ENCODE data around the gene GIPC3.
"Not testable (repeated sequence)": the region's sequence is repeated elsewhere in the genome, so short reads cannot be mapped to it uniquely, and the experiment has no call there.

GIPC3 gene

DNA sequence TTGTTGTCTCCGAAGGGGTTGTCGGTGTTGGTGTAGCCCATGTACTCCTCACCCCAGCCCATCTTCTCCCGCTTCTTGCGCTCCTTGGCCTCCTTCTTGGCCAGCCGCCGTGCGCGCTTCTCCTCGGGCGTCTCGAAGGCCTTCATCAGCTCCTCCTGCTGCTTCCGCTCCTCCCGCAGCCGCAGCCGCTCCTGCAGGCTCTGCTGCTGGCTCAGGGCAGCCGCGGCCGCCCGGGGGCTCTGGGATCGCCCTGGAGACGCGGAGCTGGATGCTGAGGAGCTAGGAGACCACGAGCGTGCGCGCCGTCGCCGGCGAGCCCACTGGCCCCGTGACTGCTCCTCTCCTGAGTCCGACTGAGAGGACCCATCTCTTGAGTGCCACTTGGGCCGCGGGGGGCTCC lies 38.4 kb downstream of the GIPC3 start:
- POLR2A ChIA-PET (ENCODE audit: low non-redundant PET) = no interaction called here
- TF ChIP-seq, protein P1, sequence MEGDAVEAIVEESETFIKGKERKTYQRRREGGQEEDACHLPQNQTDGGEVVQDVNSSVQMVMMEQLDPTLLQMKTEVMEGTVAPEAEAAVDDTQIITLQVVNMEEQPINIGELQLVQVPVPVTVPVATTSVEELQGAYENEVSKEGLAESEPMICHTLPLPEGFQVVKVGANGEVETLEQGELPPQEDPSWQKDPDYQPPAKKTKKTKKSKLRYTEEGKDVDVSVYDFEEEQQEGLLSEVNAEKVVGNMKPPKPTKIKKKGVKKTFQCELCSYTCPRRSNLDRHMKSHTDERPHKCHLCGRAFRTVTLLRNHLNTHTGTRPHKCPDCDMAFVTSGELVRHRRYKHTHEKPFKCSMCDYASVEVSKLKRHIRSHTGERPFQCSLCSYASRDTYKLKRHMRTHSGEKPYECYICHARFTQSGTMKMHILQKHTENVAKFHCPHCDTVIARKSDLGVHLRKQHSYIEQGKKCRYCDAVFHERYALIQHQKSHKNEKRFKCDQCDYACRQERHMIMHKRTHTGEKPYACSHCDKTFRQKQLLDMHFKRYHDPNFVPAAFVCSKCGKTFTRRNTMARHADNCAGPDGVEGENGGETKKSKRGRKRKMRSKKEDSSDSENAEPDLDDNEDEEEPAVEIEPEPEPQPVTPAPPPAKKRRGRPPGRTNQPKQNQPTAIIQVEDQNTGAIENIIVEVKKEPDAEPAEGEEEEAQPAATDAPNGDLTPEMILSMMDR (conservative IDR thresholded peaks at IDR 0.05; ENCODE audit: low read depth) = no peak
- DNase-seq (ENCODE audit: low spot score) = no peak
- H3K27ac ChIP-seq = 0 out of 2 replicates have a peak overlapping the region, but pooled peaks have one; percentile 6
- CTCF ChIA-PET = interaction anchor here (0.6 kb wide), 1 partner anchor 129 kb away, joined by 3 read pairs; no protein-coding TSS in a partner anchor

DNA sequence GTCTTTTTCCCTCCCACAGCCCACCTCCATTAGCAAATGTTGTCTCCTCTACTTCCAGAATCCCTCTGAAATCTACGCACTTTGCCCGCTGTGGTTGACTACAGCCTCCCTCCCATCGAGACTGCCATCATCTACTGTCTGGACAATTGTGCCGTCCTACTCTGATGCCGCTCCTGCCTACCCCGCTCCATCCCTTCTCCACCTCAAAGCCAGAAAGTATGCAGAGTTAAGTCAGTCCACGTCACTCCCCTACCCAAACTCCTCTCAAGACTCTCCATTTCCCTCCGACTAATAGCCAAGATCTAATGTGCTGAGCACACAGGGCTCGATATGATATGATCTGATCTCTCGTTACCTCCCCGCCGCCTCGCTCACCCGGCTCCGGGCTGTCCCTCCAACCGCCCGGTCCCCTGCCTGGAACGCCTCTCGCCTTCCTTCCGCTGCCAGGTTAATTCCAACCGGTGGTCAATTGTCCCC lies 40.8 kb downstream of the GIPC3 start:
- peak; percentile 30 for DNase-seq (ENCODE audit: low spot score)
- ChIA-PET POLR2A (ENCODE audit: low non-redundant PET) (no interaction called here), CTCF (no interaction called here)
- peak overlapping the region; percentile 92 for H3K27ac ChIP-seq
- TF ChIP-seq, protein P1 (conservative IDR thresholded peaks at IDR 0.05; ENCODE audit: low read depth) = no peak

DNA sequence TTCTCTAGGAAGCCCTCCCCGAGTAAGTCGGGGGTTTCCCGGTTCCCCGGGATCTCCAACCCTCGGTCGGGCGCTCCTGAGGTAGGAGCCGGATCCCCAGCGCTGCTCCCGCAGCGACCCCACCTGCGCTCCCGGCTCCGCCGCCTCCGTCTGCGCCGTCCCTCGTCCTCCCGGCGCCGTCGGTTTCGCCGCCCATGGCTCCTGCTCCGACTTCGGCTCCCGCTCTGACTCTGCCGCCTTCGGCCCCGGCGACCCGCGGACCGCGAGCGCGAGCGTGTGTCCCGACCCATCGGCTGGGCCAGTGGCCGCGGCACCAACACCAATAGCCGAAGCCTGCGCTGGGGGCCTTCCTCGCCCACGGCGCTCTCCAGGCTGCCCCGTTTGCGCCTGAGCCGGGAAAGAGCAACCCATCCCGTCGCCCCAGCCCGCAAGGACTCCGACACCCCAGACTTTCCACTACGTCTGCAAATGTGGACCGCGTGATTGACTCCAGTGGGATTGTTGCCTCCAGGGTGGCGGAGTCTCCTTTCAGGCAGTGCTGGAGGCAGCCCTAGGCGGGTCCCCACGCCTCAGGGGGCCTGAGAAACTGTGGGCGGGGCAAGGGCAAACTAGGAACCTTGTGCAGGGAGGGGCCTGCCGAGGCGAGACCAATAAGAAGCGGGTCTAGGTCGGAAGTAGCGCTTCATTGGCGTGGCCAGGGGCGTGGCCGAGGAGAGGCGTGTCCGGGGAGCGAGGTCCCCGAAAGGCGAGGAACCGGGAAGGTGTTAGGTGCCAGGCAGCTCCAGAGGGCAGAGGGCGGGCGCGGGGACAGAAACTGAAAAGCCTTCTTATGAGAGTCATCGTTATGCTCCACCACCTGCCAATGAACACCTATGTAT lies 41.4 kb downstream of the GIPC3 start, which contains the start of gene CACTIN:
CACTIN (minus strand) TSS at position 318 of the 878 bp plus-strand sequence; CDS start at position 290, 28 bp downstream.
- POLR2A ChIA-PET (ENCODE audit: low non-redundant PET) = interaction anchor here (0.5 to 0.7 kb wide), 2 partner anchors 267 to 312 kb away, joined by 3 to 8 read pairs; no protein-coding TSS in a partner anchor
- peak within 1 kb of the TSS; percentile 92 for H3K27ac ChIP-seq
- TF ChIP-seq, protein P1 (conservative IDR thresholded peaks at IDR 0.05; ENCODE audit: low read depth) = no peak
- CTCF ChIA-PET = no interaction called here
- peak; percentile 100 for DNase-seq (ENCODE audit: low spot score)

DNA sequence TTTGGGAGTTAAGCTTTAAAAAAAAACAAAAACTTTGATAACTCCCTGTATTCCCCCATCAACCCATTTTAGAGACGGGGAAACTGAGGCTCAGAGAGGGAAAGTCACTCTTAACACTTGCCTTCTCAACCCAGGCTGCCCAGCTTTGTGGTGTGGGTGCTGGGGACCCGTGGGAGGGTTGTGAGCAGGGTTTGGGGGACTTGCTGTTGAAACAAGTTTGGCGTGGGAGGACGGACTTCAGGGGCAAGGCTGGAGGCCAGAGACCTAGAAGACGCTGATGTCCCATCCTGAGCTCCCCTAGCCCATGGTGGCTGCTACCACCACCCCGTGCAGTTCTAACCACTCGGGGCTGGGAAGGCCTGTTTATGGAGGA lies 42.1 kb downstream of the GIPC3 start:
- peak overlapping the region; percentile 92 for H3K27ac ChIP-seq
- ChIA-PET CTCF (no interaction called here), POLR2A (ENCODE audit: low non-redundant PET) (interaction anchor here (0.7 kb wide), 1 partner anchor 267 kb away, joined by 3 read pairs; no protein-coding TSS in a partner anchor)
- TF ChIP-seq, protein P1 (conservative IDR thresholded peaks at IDR 0.05; ENCODE audit: low read depth) = no peak
- DNase-seq (ENCODE audit: low spot score) = no peak

DNA sequence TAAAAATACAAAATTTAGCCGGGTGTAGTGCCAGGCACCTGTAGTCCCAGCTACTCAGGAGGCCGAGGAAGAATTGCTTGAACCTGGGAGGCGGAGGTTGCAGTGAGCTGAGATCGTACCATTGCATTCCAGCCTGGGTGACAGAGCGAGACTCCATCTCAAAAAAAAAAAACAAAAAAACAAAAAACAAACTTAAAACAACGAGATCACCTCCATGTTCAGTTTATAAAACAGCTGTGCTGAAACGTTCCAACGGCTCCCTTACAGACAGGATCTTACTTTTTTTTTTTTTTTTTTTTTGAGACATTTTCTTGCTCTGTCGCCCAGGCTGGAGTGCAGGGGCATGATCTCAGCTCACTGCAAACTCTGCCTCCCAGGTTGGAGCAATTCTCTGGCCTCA lies 43.5 kb downstream of the GIPC3 start:
- CTCF ChIA-PET = interaction anchor here (0.7 kb wide), 1 partner anchor 1906 kb away, joined by 4 read pairs; no protein-coding TSS in a partner anchor
- H3K27ac ChIP-seq; POLR2A ChIA-PET (ENCODE audit: low non-redundant PET); DNase-seq (ENCODE audit: low spot score): not testable (repeated sequence)

DNA sequence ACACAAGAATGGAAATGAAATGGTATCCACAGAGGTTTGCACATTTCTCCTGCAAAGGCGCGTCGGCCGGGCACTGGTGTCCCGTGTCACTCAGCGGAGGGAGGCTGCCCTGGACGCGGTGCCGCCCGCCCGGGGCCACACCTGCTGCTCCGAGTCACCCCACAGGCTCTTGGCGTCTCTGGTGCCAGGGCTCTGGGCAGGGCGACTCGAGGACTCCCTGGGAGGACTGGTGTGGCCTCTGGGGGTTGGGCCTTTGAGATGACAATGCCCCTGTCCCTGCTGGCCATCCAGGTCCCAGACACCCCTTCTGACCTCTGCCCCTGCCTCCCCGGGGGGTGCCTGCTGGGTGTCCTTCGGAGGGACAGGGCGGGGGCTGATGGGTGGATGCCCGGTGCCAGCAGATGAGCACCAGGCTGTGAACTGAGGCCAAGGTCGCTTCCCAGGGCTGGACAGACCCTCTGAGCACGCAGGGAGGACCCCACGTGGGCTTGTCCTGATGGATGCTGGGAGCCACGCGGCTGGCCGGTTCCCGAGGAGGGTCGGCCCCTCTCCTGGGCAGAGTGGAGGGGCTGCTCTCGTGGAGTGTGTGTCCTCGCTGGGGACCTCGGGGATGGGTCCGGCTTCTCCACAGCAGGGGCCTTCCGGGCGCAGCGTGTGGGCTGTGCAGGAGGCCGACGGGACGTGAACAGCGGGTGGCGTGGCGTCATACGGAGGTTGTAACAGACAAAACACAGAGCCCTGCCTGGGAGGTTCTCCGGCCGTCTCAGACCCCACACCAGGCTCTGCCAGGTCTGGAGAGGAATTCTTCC lies 46.0 kb downstream of the GIPC3 start:
- no peak for DNase-seq (ENCODE audit: low spot score)
- ChIA-PET POLR2A (ENCODE audit: low non-redundant PET) (no interaction called here), CTCF (interaction anchor here (0.6 kb wide), 1 partner anchor 535 kb away, joined by 3 read pairs; no protein-coding TSS in a partner anchor)
- TF ChIP-seq, protein P1 (conservative IDR thresholded peaks at IDR 0.05; ENCODE audit: low read depth) = no peak
- H3K27ac ChIP-seq = no peak overlapping the region

Measured in RWPE1 (cell line).